Epithelial cell of prostate (primary cell): Measurements from ENCODE around the gene SGMS1.

Source experiments
- DNase-seq: peaks from one replicate; pipeline ENCODE4 v3.0.0-alpha.2; 2011; ENCODE audit warnings: low read depth, low spot score
- H3K27ac ChIP-seq: fragments of 450-650 bp; 2 replicates; pipeline ENCODE4 v1.5.1; 2017; ENCODE audit warnings: mild to moderate bottlenecking

Gene SGMS1

DNA sequence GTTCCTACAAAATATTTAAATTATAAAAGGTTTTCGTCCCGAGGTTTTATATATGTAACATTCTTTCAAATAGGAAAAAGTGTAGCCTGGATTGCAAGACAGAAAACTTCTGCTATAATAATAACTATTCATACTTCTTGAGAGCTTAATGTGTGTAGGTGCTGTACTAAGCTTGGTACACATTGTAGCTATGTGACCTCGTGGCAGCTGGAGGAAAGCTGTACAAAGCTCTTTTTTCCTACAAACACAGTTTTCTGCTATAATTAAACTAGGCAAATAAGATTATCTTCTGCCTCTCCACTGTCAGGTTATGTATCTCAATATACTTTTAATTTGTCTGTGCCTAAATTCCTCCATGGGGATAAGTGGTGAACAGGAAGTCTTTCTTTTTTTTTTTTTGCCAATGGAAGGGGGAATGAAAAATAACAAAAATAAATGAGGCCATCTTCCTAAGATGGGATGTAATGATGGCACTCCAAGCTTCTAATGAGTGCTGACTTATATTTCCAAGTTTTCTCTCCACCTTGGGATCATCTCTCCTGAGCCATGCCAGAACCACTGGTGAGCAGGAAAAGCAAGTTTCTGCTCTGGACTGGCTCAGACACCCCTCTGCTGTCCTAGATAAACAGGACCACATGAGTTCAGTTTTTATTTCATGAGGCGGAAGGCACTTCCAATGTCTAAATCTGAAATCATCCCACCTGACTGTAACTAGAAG is 9.9 kb downstream of the SGMS1 start:
- DNase-seq, result no peak
- no peak overlapping the region for H3K27ac ChIP-seq

DNA sequence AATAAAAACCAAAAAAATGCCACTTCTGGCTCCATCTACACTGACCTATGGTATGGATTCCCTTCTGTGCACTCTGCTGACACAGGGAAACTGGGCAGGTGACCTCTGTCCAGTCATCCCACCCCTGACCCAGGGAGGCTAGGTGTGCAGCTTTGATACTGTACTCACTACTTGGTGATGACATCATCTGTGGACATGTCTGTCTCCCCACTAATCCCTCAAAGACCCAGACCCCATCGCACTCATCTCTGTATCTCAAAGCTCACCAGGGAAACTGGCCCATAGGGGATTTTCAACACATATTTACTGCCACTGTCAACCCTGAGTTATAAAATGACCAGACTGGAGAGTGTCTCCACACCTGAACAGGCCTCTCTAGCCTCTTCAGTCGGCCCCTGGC is 10.6 kb downstream of the SGMS1 start:
- no peak for DNase-seq
- no peak overlapping the region for H3K27ac ChIP-seq

DNA sequence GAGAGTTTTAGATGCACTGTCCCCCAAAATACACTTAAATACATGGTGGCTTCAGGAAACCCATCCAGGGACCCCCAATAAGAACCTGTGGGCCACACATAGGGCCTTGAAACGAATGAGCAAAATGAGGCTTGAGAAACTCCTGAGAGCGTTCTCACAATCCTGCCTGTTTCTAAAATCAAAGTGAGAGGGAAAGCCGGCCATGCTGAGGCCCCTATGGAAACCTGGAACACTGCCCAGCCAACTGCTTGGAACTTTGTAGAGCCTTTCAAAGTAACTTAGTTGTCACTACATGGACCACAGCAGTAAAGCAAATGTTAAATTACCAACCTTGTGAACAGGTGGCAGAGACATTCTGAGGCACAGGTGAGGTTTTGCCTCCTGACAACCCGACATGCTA is 13.4 kb downstream of the SGMS1 start:
- no peak for DNase-seq
- H3K27ac ChIP-seq, result no peak overlapping the region

DNA sequence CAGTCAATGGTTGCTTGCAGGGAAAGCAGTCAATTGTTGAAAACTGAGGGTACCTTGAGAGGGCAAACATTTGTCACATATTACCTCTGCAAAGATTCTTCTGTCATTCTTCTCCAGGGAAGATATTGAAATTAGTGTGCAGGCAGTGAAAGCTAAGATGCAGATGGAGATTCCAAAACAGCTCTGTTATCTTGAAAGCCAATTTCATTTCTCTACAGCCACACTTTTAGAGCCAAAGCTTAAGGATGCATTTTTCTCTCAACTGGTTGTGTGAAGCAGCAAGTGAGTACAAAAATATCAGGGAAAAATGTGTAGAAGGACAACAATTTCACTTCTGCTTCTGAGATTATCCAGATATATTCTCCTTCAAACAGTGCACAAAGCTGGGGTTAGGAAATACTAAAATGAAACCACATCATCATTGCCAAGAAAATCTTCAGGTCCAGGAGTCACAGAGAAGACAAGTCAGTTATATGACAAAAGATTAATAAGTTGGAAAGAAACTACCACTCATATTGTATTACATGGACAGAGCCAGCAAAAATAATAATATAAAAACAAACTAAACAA is 16.3 kb downstream of the SGMS1 start:
- no peak for DNase-seq
- no peak overlapping the region for H3K27ac ChIP-seq

DNA sequence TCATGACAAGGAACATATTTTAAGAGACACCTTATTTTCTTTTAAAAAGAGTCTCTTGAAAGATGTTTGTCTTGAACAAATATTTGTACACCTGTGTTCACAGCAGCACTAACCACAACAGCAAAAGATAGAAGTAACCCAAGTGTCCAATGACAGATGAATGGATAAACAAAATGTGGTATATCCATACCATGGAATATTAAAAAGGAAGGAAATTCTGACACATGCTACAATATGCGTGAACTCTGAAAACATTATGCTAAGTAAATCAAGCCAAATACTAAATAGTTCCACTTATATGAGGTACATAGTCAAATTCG is 17.8 kb downstream of the SGMS1 start:
- DNase-seq, result no peak
- H3K27ac ChIP-seq, result no peak overlapping the region

DNA sequence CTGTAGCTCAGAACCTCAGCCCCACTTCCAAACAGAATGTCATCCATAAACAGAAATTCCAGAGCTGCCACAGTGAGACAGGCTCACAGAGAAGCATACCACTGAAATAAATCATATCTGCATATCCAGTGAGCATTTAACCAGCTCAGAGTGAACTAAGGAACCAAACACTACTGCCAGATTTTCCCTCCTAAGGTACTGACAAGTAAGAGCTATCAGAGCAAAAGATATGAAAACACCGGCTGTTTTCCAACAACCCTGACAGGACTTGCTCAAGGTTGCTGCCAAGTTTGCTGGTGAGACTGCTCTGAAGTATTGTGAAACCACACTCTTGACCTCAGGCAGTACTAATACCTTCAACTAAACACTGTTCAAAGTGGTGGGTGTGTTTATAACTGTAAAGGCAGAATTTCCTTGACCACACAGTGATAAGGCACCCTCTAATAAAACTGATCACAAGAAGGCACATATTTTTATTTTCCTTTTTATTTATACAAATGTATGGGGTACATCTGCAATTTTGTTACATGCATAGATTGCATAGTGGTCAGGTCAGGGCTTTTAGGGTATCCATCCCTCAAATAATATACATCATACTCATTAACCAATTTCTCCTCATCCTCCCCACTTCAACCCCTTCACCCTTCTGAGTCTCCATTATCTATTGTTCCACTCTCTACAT is 18.3 kb downstream of the SGMS1 start:
- peak; percentile 84 for DNase-seq
- H3K27ac ChIP-seq, result peak overlapping the region; percentile 40

DNA sequence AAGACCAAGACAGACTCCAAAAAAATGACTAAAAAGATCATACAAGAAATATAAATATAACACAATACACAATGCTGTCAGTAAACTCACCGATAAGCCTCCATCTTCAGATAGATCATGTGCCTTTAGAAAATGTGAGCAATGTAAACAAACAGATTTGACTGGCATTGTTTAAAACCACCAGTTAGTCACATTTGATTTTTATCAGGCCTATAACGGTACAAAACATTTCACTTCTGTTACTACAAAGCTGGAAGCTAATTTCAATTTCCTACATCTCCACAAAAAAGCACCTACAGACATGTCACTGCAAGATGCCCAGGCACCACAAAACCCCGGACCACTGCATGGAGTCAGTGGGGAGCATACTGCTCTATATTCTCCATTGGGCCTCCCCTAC is 18.9 kb downstream of the SGMS1 start:
- DNase-seq, result no peak
- peak overlapping the region; percentile 40 for H3K27ac ChIP-seq

DNA sequence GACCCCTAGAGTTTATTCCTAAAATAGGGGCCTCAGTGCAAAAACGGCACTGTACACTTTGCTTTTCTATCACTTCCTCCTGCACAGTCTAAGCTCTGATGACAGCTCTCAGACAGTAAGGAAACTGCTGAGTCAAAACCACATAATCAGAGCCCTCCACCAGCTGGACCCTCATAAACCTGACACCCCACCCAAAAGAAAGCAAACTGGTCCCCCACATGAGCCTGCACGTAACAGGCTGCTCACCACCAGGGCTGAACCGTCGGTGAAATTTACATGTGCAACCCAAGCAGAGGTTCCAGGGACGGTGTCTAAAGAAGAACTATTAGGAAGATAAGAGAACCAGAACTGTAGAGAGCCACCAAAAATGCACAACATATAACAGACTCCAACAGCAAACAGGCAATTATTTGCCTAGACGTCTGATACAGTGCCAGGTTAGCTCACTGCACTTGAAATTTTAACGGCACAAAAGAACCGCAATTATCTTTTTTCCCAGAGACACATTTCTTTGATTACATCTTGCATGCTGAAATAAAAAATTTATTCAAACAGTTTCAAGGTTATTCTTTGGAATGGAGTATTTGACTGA is 19.6 kb downstream of the SGMS1 start:
- H3K27ac ChIP-seq, result no peak overlapping the region
- DNase-seq, result no peak

DNA sequence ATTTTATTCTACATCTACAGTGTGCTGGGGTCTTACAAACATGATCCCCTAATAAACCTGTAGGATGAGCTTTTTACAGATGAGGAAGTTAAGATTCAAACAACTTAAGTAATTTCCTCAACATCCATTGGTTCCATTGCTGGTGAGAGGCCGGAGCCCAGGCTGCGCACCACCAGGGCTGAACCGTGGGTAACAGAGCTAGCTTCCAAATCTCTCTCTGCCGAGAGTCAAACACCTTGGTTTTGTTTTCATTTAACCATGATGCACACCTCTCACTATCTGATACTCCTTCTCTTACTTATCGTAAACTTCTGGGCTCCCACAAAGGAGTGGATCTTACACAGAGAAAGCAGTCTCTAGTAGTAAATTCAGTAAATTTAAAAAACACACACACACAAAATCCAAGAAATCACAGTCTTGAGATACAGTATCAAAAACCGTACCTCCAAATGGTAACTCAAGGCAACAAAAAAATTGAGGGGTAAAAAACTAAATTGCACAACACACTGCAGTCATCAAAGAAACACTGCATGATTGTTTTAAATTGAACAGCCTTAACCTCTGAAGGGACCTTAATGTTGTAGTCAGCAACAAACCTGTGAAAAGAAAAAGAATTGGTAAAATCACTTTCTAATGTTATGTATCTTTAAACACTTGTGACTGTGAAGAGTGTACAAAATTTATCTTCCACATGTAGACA is 20.5 kb downstream of the SGMS1 start:
- no peak overlapping the region for H3K27ac ChIP-seq

DNA sequence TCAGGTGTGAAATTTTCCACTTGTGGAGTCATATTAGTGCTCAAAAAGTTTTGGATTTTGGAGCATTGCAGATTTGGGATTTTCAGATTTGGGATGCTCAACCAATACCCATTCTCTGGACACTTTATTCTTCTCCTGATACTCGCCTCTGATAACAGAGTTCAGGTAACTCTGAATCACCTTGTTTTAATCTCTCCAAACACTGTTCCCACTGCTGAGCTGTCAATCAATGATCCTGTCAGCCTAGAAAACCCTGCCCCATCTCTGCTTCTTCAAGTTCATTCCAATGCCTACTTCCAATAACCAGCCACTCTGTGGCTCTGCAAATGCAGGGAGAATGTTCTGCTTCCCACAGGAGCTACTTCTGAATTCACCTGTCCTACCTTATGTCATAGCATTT is 21.8 kb downstream of the SGMS1 start:
- H3K27ac ChIP-seq, result no peak overlapping the region
- DNase-seq, result no peak

More for the DNA sequence above, 20.5 kb downstream of the SGMS1 start:
- no peak for DNase-seq

DNA sequence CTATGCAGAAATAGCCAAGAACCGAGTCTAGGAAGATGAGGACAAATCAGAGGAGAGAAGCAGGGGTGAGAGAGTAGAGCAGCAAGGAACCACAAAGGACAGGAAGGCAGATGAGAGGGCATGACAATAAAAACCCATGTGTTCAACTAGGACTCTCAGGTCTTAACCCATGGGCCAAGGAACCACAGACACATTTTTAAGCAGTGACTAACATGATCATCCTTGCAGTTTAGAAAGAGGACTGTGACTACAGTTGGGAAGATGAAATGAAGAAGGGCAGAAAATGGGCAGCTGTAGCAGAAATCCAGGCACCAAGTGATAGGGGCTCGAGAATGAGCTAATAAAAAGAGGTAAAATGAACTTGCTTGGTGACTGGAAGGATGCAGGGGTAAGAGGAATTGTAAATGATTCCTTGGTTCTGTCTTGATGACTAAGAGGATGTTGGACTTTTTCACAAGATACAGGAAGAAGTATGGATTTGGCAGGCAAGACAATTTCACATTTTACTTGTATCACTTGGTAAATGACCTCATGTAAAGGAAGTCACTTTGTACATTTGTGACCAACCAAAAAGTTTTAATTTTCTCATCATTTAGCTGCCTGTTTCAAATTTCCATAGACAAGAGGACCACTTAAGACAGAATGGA is 22.8 kb downstream of the SGMS1 start:
- DNase-seq, result no peak
- H3K27ac ChIP-seq, result peak overlapping the region; percentile 37

DNA sequence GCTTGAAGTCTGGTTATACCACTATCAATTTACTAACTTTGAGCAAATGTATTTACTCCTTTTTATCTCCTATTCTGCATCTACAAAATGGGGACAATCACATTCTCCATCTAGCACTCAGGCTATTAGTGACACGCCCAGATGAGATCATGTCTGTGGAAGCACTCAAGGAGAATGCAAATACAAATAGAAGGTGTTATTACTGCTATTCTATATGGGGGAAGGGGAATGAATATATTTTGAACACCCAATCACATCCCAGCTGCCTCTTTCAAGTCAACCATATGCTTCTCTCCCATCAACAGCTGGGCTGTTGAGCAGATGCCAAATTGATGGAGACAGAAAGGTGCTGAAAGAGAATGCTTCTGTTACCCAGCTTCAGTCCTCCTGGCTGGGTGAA is 23.5 kb downstream of the SGMS1 start:
- peak overlapping the region; percentile 37 for H3K27ac ChIP-seq
- DNase-seq, result no peak

DNA sequence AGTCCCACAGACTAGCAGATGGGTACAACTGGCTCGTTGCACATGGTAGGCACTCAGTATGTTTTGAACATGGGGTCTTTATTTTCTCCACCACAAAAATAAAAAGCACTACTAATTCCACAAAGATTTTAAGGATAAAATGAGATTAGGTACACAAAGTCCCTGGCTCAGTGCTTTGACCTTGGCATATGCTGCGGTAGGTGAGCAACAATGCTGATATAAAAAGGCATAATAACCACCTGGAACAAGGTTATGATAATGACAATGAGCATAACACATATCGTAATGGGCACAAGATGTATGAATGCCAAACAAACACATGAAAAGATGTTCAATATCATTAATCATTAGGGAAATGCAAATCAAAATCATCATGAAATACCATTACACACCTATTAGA is 26.9 kb downstream of the SGMS1 start:
- DNase-seq, result no peak

DNA sequence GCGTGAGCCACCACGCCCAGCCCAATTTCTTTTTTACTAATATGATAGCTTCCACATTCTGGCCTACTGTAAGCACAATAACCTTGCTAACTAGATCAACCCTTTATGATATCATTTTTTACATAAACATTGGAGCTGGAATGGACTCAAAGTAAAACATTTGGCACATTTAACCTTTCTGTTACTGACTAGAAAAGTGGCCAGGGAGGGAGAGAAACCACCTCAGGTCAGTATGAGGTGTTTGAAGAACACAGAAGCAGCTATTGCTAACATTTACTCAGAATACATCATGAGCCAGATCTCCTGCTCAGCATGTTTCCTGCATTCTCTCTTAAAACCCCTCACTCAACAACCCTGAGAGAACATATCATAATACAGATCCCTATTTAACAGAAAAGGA is 27.3 kb downstream of the SGMS1 start:
- no peak for DNase-seq
- H3K27ac ChIP-seq, result no peak overlapping the region

More for the DNA sequence above, 26.9 kb downstream of the SGMS1 start:
- H3K27ac ChIP-seq, result no peak overlapping the region

DNA sequence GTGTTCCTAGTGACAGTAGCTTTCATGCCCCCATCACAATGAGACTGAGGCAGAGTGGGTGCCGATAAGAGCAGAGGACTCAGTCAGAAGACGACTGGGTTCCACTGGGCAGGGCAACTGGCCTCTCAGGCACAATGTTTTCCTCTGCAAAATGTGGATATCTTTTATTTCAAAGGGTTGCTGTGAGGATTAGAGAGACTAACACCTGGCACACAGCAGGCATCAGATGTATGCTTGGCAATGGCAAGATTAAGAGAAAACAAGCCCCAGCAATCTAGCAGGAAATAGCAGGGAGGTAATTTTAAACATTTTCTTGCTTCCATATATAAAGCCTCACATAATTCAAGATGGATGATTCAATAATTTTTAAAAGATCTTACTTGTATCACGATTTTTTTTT is 28.0 kb downstream of the SGMS1 start:
- no peak overlapping the region for H3K27ac ChIP-seq

DNA sequence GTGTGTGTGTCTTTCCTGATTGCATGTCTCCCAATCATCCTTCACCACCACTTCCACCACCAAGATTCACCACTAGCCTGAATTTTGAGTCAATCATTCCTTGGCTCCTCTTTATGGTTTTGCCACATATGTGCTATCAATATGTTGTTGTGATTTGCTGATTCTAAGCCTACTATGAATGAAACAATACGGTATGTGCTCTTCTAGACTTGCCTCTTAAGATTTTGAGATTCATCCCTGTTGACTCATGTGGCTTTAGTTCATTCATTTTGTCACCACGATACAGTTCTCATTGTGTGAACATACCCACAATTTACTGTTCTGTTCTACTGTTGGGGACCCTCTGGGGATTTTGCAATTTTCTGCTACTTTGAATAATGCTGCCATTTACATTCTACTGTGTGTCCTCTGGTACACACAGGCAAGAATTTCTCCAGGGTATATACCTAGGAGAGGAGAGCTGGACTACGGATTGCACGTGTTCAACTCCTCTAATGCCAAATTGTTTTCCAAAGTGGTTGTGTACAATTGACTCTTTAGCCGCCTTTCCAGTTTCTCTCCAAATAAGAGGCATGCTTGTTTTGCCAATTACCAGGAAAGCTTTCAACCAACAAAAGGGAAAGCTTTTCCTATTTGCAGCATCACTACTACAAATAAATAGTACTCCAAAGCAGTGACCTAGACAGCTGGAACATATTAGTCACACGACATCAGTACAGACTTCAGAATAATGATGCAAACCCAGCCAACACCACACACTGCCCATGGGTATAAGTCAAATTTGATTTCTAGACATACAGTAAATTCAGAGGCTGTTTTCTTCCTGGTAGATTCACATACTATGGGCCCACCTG is 30.0 kb downstream of the SGMS1 start:
- peak overlapping the region; percentile 1 for H3K27ac ChIP-seq
- DNase-seq, result no peak

More for the DNA sequence above, 28.0 kb downstream of the SGMS1 start:
- no peak for DNase-seq

DNA sequence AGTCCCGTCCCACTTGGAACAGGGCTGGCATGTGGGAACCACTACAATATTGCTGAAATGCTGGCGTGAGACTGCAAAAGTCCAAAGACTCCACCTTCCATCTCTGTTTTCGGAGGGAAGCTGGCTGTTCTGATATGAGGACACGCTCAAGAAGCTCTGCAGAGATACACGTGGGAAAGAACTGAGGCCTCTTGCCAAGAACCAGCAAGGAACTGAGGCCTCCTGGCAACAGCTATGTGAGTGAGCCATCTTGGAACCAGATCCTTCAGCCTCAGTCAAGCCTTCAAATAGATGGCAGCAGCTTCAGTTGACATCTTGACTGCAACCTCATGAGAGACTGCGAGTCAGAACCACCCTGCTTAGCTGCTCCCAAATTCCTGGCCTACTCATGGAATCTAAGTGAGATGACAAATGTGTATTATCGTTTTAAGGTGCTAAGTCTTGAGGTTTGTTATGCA is 30.8 kb downstream of the SGMS1 start:
- no peak for DNase-seq
- no peak overlapping the region for H3K27ac ChIP-seq

DNA sequence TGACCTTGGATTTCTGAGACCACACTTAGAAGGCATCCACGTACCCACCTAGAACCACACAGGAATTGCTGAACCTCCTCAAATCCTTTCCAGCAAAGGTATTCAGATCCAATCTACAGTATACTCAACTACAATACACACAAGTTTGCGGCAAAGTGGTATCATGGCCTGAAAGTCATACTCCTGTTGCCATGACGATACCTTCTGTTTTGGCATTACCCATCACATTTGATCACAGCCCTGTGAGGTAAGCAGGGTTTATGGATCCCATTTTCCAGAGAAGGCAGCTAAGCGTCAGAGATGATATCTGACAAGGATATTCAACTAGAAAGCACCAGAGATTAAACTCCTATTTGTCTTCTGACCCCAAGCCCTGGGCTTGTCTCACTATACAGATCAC is 32.8 kb downstream of the SGMS1 start:
- DNase-seq, result no peak
- no peak overlapping the region for H3K27ac ChIP-seq

DNA sequence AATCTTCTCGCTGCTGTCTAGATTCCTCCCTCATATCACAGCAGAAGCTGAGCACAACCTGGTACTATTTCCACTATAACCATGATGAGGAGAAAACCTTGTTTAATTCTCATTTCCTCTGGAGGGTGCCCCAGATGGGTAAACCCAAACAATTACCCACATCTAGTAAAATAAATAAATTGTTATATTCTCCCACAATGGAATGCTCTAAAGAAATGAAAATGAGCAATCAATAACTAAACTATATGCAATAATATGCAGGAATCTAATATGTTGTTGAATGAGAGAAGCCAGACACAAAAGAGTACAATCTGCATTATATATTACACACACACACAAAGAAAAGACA is 37.0 kb downstream of the SGMS1 start:
- peak overlapping the region; percentile 16 for H3K27ac ChIP-seq
- no peak for DNase-seq
